CD1c-positive myeloid dendritic cell (primary cell): ENCODE results near the gene TP63.
A peak's percentile ranks its signal among the peaks of the same experiment; 100 is the strongest.
"Not testable (repeated sequence)": the region's sequence is repeated elsewhere in the genome, so short reads cannot be mapped to it uniquely, and the experiment has no call there.

ENCODE experiments used
- DNase-seq: peaks from one replicate; pipeline ENCODE4 v3.0.0-alpha.2; 2016; ENCODE audit errors: extremely low spot score

Gene TP63

GRCh38 chr3:189625572-189625971 lies 5.6 kb upstream of the TP63 start:
- no peak for DNase-seq

GRCh38 chr3:189626286-189626685 lies 4.9 kb upstream of the TP63 start:
- DNase-seq: no peak

- DNase-seq: no peak
Measured at GRCh38 chr3:189629803-189630455, 1.3 kb upstream of the TP63 start.

- peak; percentile 5 for DNase-seq
Measured at GRCh38 chr3:189630767-189631372, 319 bp upstream of the TP63 start.

GRCh38 chr3:189631409-189631808 lies 220 bp downstream of the TP63 start:
- no peak for DNase-seq

GRCh38 chr3:189632242-189632641 lies 1.1 kb downstream of the TP63 start:
- no peak for DNase-seq

- no peak for DNase-seq
Measured at GRCh38 chr3:189635339-189635738, 4.2 kb downstream of the TP63 start.

GRCh38 chr3:189636048-189636447 lies 4.9 kb downstream of the TP63 start:
- DNase-seq: no peak

GRCh38 chr3:189637750-189638149 lies 6.6 kb downstream of the TP63 start:
- peak; percentile 22 for DNase-seq

GRCh38 chr3:189638276-189639031 lies 7.3 kb downstream of the TP63 start:
- no peak for DNase-seq

GRCh38 chr3:189641776-189642175 lies 10.6 kb downstream of the TP63 start:
- no peak for DNase-seq

GRCh38 chr3:189646853-189647542 lies 15.8 kb downstream of the TP63 start:
- DNase-seq: no peak

- DNase-seq: no peak
Measured at GRCh38 chr3:189652042-189652441, 20.9 kb downstream of the TP63 start.

- DNase-seq: peak; percentile 3
Measured at GRCh38 chr3:189655617-189656016, 24.4 kb downstream of the TP63 start.

GRCh38 chr3:189659571-189659970 lies 28.4 kb downstream of the TP63 start:
- no peak for DNase-seq

- DNase-seq: no peak
Measured at GRCh38 chr3:189664311-189664710, 33.1 kb downstream of the TP63 start.

GRCh38 chr3:189672346-189672745 lies 41.2 kb downstream of the TP63 start:
- DNase-seq: not testable (repeated sequence)

- DNase-seq: no peak
Measured at GRCh38 chr3:189673535-189673934, 42.3 kb downstream of the TP63 start.

GRCh38 chr3:189674249-189674913 lies 43.2 kb downstream of the TP63 start:
- no peak for DNase-seq

- DNase-seq: no peak
Measured at GRCh38 chr3:189677667-189678066, 46.5 kb downstream of the TP63 start.

- DNase-seq: no peak
Measured at GRCh38 chr3:189680723-189681122, 49.5 kb downstream of the TP63 start.
